Esophagus (tissue), 2 donors: ENCODE results near the gene NCL. TPM values are rescaled to one million over a fixed set of nuclear protein-coding genes. Genes with fewer than 3 reads are reported as not detected.

Source experiments
- H3K27ac ChIP-seq, 2 donors: one replicate each; pipeline ENCODE4 v1.5.1; 2013; ENCODE audit warnings: low read depth in 2 of 2, mild to moderate bottlenecking in 2 of 2, inconsistent platforms in 1 of 2, low read length in 1 of 2, moderate library complexity in 1 of 2
- H3K27me3 ChIP-seq, 2 donors: one replicate each; pipeline ENCODE4 v1.6.1; 2013; ENCODE audit warnings: low read length in 2 of 2, control low read depth in 1 of 2, mild to moderate bottlenecking in 1 of 2; ENCODE audit not compliant: insufficient read depth in 2 of 2, control insufficient read depth in 1 of 2
- H3K36me3 ChIP-seq, 2 donors: one replicate each; pipeline ENCODE4 v1.6.1; 2013; ENCODE audit warnings: low read length in 1 of 2; ENCODE audit not compliant: control insufficient read depth in 2 of 2, insufficient read depth in 2 of 2
- H3K4me1 ChIP-seq, 2 donors: one replicate each; pipeline ENCODE4 v1.6.1; 2013; ENCODE audit warnings: low read length in 1 of 2; ENCODE audit not compliant: control insufficient read depth in 2 of 2, insufficient read depth in 2 of 2
- H3K4me3 ChIP-seq, 2 donors: one replicate each; pipeline ENCODE4 v1.5.1; 2013; ENCODE audit warnings: low read length in 2 of 2, mild to moderate bottlenecking in 2 of 2, low read depth in 1 of 2, moderate library complexity in 1 of 2
- H3K9me3 ChIP-seq, 2 donors: one replicate each; pipeline ENCODE4 v1.6.1; 2013; ENCODE audit warnings: mild to moderate bottlenecking in 2 of 2, low read depth in 1 of 2, low read length in 1 of 2, moderate library complexity in 1 of 2; ENCODE audit not compliant: control insufficient read depth in 2 of 2, insufficient read depth in 1 of 2
- WGBS, 2 donors: extraction: QIAGEN DNeasy Blood & Tissue Kit; methylation state at CpG; one replicate each; pipeline ENCODE4 v1.1.7; 2013; 5-methylcytosine and 5-hydroxymethylcytosine counted together
- polyA plus RNA-seq, 2 donors: library from polyadenylated mRNA; stranded (reverse); fragments of 200-250 nt; gene quantifications; one replicate each; pipeline ENCODE4 v1.2.3, GENCODE V29; 2013
- donor health status: healthy with polysubstance abuse.
- donor health status: Bipolar disorder and iron deficiency.

The NCL gene, protein sequence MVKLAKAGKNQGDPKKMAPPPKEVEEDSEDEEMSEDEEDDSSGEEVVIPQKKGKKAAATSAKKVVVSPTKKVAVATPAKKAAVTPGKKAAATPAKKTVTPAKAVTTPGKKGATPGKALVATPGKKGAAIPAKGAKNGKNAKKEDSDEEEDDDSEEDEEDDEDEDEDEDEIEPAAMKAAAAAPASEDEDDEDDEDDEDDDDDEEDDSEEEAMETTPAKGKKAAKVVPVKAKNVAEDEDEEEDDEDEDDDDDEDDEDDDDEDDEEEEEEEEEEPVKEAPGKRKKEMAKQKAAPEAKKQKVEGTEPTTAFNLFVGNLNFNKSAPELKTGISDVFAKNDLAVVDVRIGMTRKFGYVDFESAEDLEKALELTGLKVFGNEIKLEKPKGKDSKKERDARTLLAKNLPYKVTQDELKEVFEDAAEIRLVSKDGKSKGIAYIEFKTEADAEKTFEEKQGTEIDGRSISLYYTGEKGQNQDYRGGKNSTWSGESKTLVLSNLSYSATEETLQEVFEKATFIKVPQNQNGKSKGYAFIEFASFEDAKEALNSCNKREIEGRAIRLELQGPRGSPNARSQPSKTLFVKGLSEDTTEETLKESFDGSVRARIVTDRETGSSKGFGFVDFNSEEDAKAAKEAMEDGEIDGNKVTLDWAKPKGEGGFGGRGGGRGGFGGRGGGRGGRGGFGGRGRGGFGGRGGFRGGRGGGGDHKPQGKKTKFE
- 100 to 1,000 TPM in 1 of 2 donors, 10 to 100 TPM in 1; 84.4 to 282 TPM for polyA plus RNA-seq

DNA sequence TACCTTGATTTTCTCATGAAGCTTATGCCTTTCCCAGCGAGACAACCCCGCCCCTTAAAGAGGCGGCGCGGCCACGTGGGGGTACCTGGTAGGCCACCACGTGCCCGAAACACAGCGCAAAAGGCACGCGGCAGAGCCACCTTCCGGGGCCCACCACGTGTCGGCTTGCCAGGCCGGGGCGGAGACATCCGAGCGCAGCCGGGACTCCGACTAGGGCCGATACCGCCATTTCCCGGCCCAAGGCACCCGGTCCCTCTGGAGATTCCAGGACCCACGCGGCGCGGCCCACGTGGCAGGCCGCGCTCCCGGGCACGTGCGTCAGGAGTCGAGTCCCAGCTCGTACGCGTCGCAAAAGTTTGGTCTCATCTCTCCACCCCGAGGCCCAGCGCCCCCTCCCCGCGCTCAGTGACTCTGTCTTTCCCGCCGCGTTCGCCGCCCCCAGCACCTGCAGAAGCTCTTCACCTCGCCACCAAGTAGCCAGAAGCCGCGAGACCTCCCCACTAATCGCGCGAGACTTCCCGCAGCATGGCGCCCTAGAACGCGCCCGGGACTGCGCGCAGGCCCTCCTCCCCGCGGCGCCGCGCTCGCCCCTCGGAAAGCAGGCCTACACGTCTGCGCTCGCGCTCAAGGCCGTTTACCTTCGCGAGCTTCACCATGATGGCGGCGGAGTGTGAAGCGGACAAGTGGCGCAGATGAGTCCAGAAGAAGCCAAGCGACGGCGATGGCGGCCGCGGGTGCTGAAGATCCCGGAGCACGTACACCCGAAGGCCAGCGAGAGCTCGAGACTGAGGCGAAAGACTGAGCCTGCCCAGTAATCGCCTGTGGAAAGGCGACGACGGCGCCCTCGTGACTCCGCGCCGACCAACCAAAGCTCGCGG lies at the start of gene NCL:
Gene NCL (minus strand): TSS at position 787 of the 878 bp plus-strand sequence. CDS start 131 bp downstream, at position 656.
- H3K27me3 ChIP-seq = no peaks in the 10 kb centered on the region
- H3K4me3 ChIP-seq = peak within 1 kb of the TSS; percentile 74 to 87
- H3K36me3 ChIP-seq = peaks cover 11 to 13% of the 10 kb centered on the region in 2 donors
- no peaks in the 10 kb centered on the region for H3K9me3 ChIP-seq
- 0 to 1% methylated on average over 102 of the region's 102 CpGs for WGBS, 2 donors
- H3K4me1 ChIP-seq = peaks cover 3 to 10% of the 10 kb centered on the region in 2 donors
- H3K27ac ChIP-seq = peak within 1 kb of the TSS; percentile 95 to 99

DNA sequence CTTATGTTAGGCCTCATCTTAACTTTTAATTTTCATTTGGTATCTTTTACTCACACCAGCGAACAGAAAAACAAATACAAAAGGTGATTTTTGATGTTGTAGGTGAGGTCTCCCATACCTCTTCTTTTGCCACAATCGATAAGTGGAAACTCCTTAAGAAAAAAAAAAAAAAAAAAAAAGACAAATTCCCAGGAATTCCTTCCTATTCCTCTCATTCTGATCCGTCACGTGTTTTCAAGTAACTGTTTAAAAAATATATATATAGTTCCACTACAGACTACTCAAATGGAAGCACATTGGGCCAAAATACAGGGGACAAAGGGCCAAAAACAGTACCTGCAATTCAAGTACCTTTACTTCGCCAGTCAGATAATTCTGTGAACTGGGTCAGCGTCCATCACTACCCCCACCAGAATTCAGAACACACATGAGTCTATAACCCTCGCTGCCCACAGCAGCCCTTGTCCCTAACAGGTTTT lies 49.5 kb upstream of the NCL start:
- no peaks in the 10 kb centered on the region for H3K9me3 ChIP-seq
- H3K27me3 ChIP-seq = no peaks in the 10 kb centered on the region
- peaks cover 2% of the 10 kb centered on the region in 2 donors for H3K4me1 ChIP-seq
- 15% methylated on average over 7 of the region's 7 CpGs for WGBS, 2 donors
- H3K27ac ChIP-seq = peak overlapping the region; percentile 82 to 87
- peak overlapping the region; percentile 55 to 63 for H3K4me3 ChIP-seq
- no peaks in the 10 kb centered on the region for H3K36me3 ChIP-seq

DNA sequence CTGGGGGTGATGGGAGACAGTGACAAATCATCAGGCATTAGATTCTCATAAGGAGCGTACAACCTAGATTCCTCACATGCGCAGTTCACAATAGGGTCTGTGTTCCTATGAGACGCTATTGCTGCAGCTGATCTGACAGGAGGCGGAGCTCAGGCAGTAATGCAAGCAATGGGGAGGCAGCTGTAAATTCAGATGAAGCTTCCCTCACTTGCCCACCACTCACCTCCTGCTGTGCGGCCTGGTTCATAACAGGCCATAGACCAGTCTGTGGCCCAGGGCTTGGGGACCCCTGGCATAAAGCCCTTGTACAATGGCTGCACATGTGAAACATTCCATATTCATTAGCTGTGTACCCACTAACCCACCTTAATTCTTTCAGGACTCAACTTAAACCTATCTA lies 47.9 kb upstream of the NCL start:
- peaks cover 2% of the 10 kb centered on the region in 2 donors for H3K4me1 ChIP-seq
- H3K36me3 ChIP-seq = no peaks in the 10 kb centered on the region
- no peak overlapping the region for H3K4me3 ChIP-seq
- 76 to 81% methylated on average over 5 of the region's 5 CpGs for WGBS, 2 donors
- H3K27ac ChIP-seq = no peak overlapping the region
- H3K27me3 ChIP-seq = no peaks in the 10 kb centered on the region
- H3K9me3 ChIP-seq = no peaks in the 10 kb centered on the region

DNA sequence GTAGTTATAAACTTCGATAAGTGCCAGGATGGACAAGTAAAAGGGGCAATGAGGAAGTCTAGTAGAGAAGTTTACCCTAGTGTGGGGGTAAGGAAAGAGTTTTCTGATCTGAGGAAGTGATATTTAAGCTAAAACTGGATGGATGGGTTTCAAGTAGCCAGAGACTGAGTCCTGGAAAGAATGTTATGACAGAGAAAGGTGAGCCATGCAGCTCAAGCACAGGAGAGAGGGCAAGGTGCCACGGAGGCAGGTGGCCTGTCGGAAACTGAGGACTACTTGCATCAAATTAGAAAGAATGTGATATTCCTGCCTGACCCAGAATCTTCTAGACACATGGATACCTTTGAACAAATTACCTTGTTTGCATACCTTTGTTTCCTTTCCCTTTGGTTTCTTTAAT lies 39.5 kb upstream of the NCL start:
- Histone ChIP-seq H3K4me1 (no peaks in the 10 kb centered on the region), H3K27me3 (no peaks in the 10 kb centered on the region), H3K9me3 (no peaks in the 10 kb centered on the region), H3K36me3 (no peaks in the 10 kb centered on the region), H3K4me3 (no peak overlapping the region), H3K27ac (no peak overlapping the region)
- 79 to 91% methylated on average over 3 of the region's 3 CpGs for WGBS, 2 donors

DNA sequence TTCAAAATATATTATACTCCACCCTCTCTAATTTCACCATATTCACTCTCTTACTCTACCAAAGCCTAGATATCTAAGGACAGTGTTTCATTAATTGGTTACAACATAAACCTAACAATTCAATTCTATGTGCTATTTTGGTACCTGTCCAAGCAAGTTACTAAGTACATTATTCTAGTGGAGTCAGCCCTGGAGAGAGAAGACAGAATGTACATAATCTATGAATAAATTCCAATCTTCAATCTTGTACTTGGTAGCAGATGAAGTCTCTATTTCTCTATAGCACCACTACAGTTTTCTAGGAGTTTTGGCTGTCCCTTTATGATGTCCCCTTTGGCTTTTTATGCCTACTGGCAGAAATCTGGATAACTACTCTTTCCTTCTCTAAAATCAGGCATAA lies 38.3 kb upstream of the NCL start:
- Histone ChIP-seq H3K27ac (no peak overlapping the region), H3K27me3 (no peaks in the 10 kb centered on the region), H3K36me3 (no peaks in the 10 kb centered on the region), H3K4me1 (no peaks in the 10 kb centered on the region), H3K4me3 (no peak overlapping the region), H3K9me3 (no peaks in the 10 kb centered on the region)

DNA sequence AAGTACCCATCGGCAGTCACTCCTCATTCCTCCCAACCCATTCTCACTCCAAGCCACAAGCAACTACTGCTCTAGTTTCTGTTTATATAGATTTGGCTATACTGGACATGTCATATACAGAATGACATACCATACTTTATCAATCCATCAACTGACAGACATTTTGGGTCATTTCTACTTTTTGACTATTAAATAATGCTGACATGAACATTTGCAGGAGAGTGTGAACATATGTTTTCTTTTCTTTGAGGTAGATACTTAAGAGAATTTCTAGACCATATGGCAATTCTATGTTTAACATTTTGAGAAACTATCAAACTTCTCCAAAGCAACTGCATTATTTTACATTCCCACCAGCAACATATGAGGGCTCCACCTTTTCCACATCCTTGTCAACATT lies 33.4 kb upstream of the NCL start:
- no peaks in the 10 kb centered on the region for H3K4me1 ChIP-seq
- no peaks in the 10 kb centered on the region for H3K36me3 ChIP-seq
- no peak overlapping the region for H3K27ac ChIP-seq
- no peaks in the 10 kb centered on the region for H3K27me3 ChIP-seq
- H3K9me3 ChIP-seq = no peaks in the 10 kb centered on the region
- no peak overlapping the region for H3K4me3 ChIP-seq
- WGBS, 2 donors = 90 to 91% methylated on average over 1 of the region's 1 CpG

DNA sequence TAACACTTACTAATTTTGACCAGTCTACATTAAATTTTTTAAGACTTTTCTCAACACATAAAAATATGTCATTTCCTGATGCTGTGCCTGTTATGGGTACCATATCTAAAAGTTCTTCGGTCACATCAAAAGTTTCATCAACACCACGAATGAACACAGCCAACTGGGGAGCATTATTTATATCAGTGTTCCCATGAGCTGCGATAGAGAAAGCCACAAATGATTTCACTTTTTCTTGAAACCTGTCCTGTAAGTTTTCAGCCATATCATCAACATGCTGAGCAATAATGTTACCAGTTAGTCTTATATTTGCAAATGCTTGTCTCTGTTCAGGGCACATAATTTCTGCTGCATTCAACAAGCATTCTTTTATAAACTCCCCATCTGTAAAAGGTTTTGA lies 30.4 kb upstream of the NCL start:
- H3K27ac ChIP-seq = no peak overlapping the region
- H3K4me1 ChIP-seq = no peaks in the 10 kb centered on the region
- no peaks in the 10 kb centered on the region for H3K9me3 ChIP-seq
- H3K27me3 ChIP-seq = no peaks in the 10 kb centered on the region
- no peaks in the 10 kb centered on the region for H3K36me3 ChIP-seq
- 66 to 81% methylated on average over 3 of the region's 3 CpGs for WGBS, 2 donors
- H3K4me3 ChIP-seq = no peak overlapping the region

DNA sequence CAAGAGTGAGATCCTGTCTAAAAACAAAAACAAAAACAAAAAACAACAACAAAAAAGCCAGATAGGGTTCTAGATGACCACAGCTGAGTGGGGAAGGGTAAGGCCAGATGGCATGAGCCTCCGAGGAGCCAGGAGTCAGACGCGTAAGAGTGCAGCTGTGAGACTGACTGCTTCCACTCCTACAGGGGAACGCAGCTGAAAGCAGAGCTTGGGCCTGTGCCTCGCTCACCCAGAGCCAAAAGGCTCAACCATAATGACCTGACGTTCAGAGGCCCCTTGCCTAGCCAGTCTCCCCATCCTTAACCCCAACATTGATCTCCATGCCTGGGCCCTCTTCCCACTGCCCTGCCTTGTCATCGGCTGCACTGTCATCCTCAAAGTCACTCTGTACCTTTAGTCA lies 26.5 kb upstream of the NCL start:
- H3K27me3 ChIP-seq = no peaks in the 10 kb centered on the region
- no peak overlapping the region for H3K27ac ChIP-seq
- no peaks in the 10 kb centered on the region for H3K36me3 ChIP-seq
- 87 to 88% methylated on average over 7 of the region's 7 CpGs for WGBS, 2 donors
- no peaks in the 10 kb centered on the region for H3K4me1 ChIP-seq
- no peak overlapping the region for H3K4me3 ChIP-seq
- H3K9me3 ChIP-seq = no peaks in the 10 kb centered on the region

DNA sequence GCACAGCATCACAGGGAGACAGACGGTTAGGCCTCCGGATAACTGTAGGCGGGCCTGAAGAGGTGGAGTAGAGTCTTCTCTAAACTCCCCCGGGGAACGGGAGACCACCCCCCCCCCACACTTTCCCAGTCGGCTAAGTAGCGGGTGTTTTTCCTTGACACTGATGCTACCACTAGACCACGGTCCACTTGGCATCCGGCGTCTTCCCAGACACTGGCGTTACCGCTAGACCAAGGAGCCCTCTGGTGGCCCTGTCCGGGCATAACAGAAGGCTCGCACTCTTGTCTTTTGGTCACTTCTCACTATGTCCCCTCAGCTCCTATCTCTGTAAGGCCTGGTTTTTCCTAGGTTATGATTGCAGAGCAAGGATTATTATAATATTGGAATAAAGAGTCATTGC lies 25.7 kb upstream of the NCL start:
- H3K27me3 ChIP-seq = no peaks in the 10 kb centered on the region
- H3K36me3 ChIP-seq = no peaks in the 10 kb centered on the region
- no peak overlapping the region for H3K27ac ChIP-seq
- 87 to 89% methylated on average over 14 of the region's 14 CpGs for WGBS, 2 donors
- no peak overlapping the region for H3K4me3 ChIP-seq
- no peaks in the 10 kb centered on the region for H3K4me1 ChIP-seq
- no peaks in the 10 kb centered on the region for H3K9me3 ChIP-seq
